HG02885 (cell line): ENCODE results near the gene R3HCC1L.
"Not testable (repeated sequence)": the region's sequence is repeated elsewhere in the genome, so short reads cannot be mapped to it uniquely, and the experiment has no call there.

Experiments used
- ATAC-seq: cut with Tn5 transposase; IDR thresholded peaks from one replicate; pipeline ENCODE4 v1.9.1; 2021; ENCODE audit warnings: mild to moderate bottlenecking; ENCODE audit not compliant: unreplicated experiment, poor library complexity

R3HCC1L gene

GRCh38 chr10:98224996-98225395 is 90.5 kb downstream of the R3HCC1L start:
- ATAC-seq = no peak

DNA sequence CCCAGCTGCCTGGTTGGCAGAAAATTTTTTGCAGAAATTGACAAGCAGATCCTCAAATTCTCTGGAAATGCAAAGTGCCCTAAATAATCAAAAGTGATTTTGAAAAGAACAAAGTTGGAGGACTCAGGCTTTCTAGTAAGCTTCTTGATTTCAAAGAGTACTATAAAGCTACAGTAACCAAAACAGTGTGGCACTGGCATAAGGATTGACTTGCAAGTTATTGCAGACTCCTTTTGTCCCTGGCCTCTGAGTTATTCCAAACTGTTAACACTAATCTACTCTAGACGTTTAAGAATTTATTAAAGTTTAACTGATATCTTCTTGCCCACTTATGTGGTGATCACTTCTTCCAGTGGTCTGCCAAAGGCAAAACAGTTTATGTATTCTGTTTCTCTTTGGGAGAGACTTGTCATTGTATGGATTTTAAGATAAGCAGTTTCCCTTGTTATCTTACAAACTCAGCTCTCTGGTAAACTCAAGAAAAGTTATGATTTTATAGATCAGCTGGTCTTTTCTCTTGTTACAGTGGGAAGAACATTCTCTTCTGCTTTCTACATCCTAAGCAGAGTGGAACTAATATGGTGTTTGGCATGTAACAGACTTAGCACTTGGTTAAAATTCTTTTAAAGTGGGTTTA is 92.2 kb downstream of the R3HCC1L start:
- ATAC-seq = no peak

- not testable (repeated sequence) for ATAC-seq
Measured at GRCh38 chr10:98227713-98228112, 93.3 kb downstream of the R3HCC1L start.

GRCh38 chr10:98228266-98228665 is 93.8 kb downstream of the R3HCC1L start:
- not testable (repeated sequence) for ATAC-seq

GRCh38 chr10:98231417-98231816 is 97.0 kb downstream of the R3HCC1L start:
- no peak for ATAC-seq

DNA sequence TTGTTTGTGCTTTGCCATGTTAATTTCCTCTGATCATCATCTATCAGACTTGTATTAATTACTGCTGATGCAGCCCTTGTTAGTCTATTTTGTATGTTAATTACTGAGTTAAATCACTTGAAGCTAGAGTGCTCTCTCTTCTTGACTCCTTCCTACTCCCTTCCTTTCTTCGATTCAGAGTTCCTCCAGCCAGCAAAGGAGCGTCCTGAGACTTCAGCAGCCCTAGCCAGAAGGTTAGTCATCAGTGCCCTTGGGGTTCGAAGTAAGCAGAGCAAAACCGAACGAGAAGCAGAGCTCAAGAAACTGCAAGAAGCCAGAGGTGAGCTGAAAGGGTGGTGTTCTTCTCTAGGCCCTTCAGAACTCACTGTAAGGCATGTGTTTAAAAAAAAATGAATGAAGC is 101.4 kb downstream of the R3HCC1L start:
- ATAC-seq = no peak

- ATAC-seq = no peak
Measured at GRCh38 chr10:98236862-98237261, 102.4 kb downstream of the R3HCC1L start.

GRCh38 chr10:98238391-98238790 is 103.9 kb downstream of the R3HCC1L start:
- no peak for ATAC-seq

- ATAC-seq = no peak
Measured at GRCh38 chr10:98240524-98240923, 106.1 kb downstream of the R3HCC1L start.

GRCh38 chr10:98242823-98243222 is 108.4 kb downstream of the R3HCC1L start:
- no peak for ATAC-seq

DNA sequence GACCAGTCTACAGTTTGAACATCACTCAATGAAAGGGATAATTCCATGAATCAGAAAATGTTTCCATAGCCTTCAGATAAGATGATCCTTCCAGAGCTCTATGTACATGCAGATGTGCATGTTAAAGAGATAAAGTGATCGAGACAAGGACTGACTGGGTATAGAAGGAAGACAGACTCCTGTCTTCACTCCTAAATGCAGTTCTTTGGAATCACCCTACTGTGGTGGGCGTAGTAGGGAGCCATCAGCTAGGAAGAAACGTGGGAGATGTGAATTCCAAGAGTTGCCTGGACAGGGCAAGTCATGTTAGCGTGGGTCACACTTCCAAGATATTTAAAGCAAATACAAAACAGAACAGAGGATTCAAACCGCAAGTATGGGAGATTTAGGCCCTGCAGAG is 109.7 kb downstream of the R3HCC1L start:
- ATAC-seq = no peak

GRCh38 chr10:98244586-98244985 is 110.1 kb downstream of the R3HCC1L start:
- no peak for ATAC-seq

- ATAC-seq = no peak
Measured at GRCh38 chr10:98246911-98247805, 112.7 kb downstream of the R3HCC1L start.

- ATAC-seq = no peak
Measured at GRCh38 chr10:98248018-98248417, 113.6 kb downstream of the R3HCC1L start.

DNA sequence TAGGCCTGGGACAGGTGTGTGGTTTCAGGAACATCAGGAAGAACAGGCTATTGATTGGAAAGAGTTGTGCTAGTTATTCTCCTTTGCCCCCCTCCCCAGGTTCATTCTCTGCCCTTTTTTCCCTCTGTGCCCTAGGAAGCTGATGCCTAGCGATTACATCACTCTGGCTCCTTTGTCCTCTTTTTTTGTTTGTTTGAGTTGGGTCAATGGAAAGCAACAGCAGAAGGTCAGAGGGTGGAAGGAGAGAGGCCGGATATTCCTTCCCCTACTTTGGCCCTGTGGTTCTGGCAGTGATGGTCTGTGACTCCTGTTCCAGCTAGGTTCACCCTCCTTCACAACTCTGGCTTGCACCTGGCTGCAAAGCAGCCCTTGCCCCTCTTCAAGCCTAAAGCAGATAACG is 114.7 kb downstream of the R3HCC1L start:
- no peak for ATAC-seq

- ATAC-seq = no peak
Measured at GRCh38 chr10:98251399-98251798, 116.9 kb downstream of the R3HCC1L start.

DNA sequence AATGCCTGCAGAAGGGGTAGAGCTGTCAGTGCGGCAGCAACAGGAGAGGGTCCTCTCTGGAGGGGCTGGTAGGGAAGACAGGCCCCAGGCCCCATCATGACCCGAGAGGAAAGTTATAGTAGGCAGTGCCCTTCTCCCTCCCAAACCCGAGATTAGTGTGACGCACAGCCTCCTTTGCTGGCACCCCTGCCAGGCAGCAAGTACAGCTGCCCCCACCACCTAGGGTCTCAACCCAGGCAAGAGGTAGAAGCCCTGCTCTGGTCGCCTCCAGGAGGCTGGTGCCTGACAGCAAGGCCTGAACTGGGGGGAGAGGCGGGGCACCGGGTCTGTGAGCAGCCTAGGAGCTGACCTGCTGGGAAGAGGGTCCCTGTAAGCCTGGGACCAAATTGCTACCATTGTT is 118.0 kb downstream of the R3HCC1L start:
- ATAC-seq = no peak

- no peak for ATAC-seq
Measured at GRCh38 chr10:98253499-98253898, 119.0 kb downstream of the R3HCC1L start.

DNA sequence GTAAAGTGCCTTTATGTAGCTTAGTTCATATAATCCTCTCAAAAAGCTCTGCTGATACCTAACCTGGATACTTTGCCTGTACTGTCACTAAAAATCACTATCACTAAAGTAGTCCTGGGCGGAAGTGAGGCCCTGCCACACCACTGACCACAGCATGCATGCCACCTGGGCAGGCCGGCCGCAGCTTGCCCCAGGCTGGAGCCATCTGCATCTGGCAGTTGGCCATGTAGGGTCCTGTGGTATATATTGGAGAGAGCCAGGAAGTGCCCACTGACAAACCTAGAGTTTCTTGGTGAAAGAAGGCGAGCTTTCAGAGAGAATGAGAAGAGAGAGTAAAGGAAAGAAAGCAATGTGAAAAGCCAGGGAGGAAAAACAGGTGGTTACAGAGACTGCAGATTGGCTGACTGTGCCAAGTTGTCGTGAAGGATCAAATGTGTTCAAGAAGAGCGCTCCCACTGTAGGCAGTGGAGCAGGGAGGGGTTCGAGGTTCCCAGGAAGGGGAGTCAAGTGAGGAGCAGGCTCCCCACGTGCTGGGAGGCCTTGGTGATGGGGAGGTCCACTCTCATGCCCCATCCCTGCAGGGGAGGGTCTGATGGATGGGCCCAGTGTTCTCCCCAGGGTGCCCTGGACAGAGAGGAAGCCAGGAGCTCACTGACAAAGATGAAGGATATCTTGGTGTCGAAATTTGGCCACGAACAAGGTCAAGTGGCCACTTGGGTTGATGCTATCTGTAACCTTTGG is 119.9 kb downstream of the R3HCC1L start:
- no peak for ATAC-seq

DNA sequence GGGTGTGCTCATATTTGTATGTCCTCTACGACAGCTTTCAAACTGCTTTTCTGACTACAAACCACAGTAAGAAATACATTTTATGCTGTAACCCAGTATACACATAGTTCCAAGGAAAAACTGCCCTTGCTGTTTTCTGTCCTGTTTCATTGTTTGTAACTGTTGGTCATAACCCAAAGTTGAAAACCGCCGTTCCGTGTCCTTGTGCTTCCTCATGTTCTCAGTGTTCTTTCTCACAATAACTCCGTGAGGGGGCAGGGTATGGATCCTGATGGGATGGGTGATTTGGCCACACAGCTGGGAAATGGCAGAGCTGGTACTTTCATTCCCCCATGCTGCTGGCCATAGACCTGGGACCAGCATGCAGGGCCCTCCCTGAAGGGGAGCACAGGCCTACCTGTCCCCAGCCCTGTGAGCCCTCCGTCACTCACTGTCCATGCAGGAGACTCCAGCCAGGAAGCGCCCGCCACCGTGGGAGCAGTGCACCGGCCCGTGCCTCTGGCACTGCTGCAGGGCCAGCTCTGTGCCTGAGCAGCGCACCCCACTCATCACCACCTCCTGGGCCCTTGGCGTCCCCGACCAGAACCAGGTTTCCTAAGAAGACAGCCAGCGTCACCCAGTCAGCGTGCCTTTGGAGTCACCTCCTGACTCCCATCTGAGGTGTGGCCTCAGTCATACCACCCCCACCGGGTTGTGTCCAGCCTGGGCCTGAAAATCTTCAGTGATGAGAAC is 120.9 kb downstream of the R3HCC1L start:
- no peak for ATAC-seq
